CD4-positive, alpha-beta T cell treated with Interleukin-1 beta for 1 hour (primary cell): ENCODE measurements around the gene TAOK1.
A peak's percentile ranks its signal among the peaks of the same experiment; 100 is the strongest.

Experiments
- DNase-seq, 2 donors: peaks; one replicate each; pipeline ENCODE4 v3.0.0-alpha.2; 2020 to 2022

The TAOK1 gene

GRCh38 chr17:29572691-29573557 lies 182.8 kb downstream of the TAOK1 start:
- DNase-seq: peak; percentile 54 to 67

DNA sequence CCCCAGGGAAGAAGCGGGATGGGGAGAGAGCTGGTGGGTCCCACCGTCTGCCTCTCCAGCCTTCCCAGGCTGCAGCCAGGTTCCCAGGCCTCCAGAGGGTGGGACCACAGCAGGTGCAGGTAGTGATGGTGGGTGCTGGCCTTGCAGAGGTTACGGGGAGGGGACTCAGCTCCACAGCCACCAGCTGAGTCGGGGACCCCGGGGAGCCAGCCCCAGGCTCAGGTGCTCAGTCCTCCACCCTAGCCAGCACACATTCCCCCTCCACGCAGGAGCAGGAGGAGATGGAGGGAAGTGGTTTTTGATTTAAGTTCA lies 183.4 kb downstream of the TAOK1 start:
- no peak for DNase-seq

DNA sequence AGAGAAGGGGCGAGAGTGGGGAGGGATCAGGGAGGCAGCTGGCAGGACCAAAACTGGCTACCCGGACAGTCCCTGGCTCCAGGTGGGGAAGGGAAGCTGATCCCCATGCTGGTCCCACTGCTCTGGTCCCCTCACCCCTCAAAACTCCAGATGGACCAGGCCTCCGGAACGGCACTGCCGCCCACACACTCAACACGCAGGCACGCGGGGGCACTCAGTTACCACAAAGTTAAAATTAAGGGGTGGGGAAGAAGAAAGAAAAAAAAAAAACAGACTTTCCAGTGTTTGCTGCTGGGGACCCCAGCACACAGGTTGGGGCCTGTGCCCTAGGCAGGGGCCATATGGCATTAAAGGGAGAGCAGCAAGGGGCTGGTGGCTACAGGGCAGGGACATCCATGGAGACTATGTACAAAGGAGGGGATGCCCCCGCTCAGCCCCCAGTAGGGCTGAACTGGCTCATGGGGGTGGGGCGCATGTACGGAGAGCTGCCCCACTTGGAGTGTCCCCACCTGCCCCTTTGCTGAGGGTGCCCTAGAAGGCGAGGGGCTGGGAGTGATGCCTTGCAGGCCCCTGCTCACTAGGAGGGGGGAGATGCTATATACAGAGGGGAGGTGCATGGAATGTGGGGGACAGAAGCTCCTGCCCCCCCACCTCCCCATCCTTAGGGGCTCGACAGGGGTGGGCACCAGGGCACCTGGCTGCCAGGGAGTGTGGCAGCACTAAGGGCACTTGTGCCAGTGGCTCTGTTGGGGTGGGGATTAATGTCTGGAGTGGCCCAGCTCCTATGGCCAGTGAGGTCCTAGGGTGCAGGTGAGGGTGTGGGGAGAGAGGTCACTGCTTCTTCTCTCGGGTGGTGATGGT lies 183.9 kb downstream of the TAOK1 start:
- no peak for DNase-seq

GRCh38 chr17:29574732-29575510 lies 184.8 kb downstream of the TAOK1 start:
- DNase-seq: no peak

- no peak for DNase-seq
Observed at GRCh38 chr17:29575511-29576213, 185.5 kb downstream of the TAOK1 start.

DNA sequence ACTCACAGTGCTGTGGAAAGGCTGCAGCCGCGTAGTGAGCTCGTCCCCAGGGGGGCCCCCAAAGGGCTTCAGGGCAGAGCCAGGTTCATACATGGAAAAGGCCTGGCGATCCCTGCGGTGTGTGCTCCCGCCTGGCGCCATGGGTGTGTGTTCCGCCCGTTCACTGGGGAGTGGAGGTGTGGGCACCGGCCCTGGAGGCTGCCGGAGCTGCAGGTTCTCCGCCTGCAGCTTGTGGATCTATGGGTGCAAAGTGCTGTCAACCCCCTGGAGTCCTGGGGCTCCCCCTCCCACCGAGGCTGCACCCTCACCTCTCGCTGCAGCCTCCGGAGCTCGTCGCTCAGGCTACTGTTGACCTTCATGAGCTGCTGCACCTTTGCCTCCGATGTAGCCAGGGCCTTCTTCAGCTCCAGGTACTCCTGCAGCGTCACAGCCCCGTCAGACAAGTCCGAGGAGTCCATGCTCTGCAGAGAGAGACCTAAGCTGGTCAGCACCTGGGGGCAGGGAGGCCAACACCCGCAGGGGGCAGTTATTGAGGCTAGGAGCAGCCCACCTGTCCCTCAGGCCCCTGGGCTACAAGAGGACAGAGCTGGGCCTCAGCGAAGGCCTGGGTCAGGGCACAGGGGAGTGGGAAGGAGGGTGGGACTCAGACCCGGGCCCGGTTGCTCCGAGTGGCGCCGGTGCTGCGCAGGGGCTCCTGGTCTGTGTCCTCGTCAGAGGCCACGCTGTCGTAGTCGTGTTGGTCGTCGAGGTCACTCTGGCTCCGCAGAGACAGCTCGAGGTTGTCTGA lies 186.2 kb downstream of the TAOK1 start:
- DNase-seq: no peak

GRCh38 chr17:29577001-29577370 lies 186.8 kb downstream of the TAOK1 start:
- DNase-seq: no peak

DNA sequence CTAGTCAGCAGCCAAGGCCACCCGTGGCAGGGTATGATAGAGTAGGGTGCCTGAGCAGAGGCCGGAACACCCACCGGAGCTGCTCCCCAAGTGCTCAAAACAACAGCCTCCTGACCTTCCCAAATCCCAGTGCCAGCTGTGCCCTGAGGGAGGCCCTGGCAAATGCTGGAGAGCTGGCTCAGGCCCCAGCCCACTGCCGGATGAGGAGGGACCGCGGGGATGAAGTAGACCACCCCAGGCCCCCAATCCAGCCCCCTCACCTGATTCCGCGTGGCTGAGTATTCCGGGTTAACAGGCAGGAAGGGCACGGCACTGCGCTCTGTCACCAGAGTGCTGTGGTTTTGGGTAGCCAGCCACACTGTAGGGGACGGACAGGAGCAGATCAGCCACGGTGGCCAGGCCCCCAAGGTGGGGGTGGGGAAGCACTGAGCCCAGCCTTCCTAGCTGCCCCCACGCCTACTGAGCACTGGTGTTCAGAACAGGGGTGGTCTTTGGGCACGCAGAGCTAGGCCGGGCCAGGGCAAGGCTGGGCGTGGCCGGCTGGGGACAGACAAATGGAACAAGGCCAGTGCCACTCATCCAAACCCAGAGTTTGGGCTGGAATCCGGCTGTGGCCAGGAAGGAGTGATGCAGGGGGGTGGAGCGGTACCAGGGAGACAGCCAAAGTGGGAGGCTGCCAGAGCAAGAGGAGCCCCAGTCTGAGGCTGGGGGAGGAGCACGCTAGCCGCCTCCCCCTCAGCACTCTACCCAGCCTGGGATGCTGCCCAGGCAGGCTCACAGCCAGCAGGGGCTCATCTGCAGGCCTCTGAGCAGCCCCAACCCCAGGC lies 187.4 kb downstream of the TAOK1 start:
- DNase-seq: no peak

- no peak for DNase-seq
Observed at GRCh38 chr17:29578626-29579485, 188.7 kb downstream of the TAOK1 start.

DNA sequence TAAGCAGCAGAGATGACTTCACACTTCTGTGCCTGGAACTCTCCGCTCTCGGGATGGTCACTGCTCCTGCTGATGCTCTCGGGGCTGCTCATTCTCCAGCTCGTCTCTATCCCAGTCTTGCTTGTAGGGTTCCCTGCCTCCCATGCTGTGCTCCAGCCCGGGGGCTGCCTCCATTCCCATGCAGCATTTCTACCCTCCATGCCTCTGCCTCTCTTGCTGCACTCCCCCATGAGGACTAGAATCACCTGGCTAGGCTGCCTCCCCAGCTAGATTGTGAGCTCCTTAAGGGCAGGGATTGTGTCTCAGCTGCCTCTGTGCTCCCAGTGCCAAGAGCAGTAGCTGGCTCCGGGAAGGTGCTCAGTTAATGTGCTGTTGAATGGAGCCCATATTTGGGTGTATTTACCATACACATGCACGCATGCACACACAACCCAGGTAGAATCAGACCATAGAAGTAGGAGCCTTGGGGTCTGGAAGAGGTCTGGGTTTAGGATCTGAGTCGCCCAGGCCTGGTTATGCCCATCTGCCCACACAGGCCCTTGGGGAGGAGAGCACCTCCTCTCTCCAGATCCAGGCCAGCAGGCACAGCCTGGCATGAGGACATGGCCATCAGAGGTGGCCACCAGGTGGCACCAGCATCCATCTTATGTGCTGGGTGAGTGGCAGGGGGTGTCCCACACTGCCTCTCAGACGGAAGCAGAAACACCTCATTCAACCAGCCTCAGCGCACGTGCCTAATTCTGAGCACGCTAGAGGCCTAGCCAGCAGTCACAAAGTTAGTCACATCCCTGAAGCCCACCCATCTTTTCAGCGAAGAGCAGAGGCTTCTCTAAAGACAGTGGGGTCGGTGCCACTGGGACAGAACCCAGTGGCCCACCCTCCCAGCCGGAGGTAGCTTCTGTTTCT lies 190.0 kb downstream of the TAOK1 start:
- peak; percentile 91 for DNase-seq

DNA sequence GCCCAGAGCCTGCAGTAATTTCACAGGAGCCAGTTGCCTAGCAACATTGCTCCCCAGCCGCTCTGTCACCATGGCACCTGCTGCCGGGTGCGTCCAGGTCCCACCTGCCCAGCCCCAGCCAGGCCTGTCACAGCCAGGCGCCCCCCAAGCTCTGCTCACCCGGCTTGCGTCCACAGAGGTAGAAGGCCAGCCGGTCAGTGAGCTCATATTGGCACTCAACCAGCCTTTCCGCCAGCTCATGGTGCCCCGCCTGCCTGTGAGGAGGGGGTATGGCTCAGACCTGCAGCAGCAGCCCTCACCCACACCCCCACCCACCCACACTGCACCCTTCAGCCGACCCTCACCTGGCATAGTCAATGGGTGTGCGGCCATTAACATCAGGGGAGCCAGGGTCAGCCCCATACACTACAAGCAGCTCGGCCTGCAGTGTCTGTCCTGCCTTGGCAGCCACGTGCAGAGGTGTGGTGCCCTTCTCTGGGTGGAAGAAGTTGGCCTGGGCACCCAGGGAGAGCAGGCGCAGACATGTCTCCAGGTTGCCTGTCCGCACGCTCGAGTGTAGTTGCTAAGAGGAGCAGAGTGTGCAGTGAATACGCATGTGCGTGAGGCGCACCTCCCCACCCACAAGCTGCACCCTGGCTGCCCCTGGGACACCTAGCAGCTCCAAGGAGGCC lies 191.6 kb downstream of the TAOK1 start:
- no peak for DNase-seq

GRCh38 chr17:29582254-29582765 lies 192.1 kb downstream of the TAOK1 start:
- DNase-seq: no peak

DNA sequence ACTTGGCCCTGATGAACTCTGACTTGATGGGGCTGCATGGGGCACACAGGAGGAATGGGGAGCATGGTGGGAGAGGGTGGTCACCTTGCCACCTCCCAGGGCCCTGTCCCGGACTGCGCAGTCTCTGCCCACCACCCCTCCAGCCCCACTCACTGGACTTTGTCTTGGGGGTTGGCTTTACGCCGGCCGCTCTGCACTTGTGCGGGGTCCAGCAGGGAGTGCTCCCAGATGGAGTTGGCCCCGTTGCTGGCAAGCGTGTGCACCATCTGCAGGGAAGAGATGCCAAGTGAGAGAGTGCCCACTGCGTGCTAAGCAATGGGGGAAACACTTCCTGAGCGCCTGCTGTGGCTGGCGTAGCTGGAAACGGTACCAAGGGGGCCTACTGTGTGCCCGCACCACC lies 192.6 kb downstream of the TAOK1 start:
- no peak for DNase-seq

DNA sequence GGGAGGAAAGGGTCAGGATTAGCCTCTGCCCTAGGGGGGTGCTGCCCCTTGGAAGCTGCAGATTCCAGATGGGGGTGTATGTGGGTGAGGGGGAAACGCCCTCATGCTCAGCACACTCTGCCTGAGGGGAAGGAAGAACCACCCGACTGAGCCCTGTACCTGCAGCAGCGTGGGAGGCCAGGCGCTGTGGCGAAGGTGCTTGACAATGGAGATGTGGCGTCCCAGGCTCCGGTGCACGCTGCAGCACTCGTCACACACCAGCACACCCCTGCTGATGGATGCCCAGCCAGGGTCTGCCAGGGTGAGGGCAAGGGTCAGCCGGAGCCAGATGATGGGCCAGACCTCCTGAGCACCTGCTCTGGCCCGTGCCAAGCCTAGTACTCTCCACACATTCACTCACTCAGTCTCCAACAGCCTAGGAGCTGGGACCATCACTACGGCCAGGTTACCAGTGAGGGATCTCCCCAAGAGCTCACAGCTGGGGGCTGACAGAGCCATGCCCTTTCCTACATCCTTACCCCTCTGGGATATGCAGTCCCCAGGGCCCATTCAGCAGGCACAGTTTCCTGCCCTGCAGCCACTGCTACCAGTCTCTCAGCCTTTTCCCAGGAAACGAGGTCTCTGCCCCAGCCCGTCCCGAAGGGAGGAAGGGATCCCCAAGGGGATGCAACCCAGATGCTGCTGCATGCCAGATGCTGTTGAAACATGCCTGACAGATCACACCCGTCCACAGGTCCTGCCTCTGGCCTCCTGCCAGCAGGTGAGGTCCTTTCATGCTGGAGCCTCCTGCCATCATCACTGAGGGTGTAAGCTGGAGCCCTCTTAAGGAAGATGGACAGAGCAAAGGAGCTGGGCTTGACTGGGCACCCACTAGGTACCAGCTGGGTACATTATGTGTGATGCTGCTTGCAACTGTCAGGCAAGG lies 193.4 kb downstream of the TAOK1 start:
- DNase-seq: no peak

DNA sequence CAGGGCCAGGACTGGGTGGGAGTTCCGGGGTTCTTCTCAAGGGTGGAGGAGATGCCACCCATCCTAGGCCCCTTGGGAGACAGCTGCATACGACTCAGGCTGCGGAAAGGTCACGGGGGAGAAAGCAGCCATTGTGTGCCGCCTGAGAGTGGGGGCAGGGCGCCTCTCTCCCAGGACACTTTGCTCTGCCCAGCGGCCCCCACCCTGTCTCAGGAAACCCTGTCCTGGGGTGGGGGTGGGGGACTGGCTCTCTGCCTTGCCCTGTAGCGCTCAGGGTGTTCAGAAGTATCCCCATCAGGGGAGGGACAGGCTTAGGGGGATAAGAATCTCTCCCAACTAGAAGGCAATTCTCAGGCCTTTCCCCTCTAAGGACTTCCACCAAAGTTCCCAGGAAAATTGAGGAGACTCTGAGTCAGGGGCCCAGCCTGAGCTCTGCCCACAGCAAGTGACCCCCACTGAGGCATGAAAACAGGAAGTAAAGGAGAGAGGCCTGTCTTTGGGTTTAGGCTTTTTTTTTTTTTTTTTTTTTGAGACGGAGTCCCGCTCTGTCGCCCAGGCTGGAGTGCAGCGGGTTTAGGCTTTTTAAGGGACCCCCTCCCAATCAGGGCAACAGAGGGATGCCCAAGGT lies 194.4 kb downstream of the TAOK1 start:
- DNase-seq: no peak

- DNase-seq: peak in 1 of 2 donors; percentile 39
Observed at GRCh38 chr17:29585080-29585751, 195.1 kb downstream of the TAOK1 start.
